ENCODE results near the gene SRD5A3. TPM values are rescaled to one million over a fixed set of nuclear protein-coding genes. Genes with fewer than 3 reads are reported as not detected.

The SRD5A3 gene
- polyA plus RNA-seq, 1 experiment, result 15.2 TPM

DNA sequence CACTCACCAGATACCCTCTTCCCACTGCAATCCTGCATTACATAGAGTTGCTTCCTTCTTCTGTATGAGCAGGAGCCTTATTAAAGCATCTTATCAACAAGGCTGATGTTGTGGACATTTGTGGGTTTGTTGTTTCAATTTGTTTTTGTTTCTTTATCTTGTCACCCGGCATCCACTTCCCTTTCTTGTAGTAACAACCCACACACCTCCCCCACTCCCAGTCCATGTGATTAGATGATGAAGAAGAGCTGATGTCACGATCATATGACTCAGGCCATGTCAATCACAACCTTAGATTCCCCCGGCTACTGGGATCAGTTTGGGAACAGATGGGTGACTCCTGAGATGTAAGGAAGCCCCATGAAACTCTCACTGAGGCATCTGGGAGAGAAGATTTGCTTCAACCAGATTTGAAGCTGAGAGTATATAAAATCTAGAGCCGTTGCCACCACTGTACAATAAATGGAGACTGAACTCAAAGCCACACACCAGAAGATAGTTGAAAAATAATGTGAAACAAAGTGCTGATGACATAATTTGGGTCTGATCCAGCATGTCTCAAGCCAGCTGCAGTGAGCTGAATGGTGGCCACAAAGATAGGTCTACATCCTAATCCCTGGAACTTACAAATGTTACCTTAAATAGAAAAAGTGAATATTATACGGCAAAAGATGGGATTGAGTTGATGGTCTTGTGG lies 34.1 kb upstream of the SRD5A3 start:
- Histone ChIP-seq H3K36me3 (ENCODE audit: control insufficient read depth, insufficient read depth, low read length) (no peaks in the 10 kb centered on the region), H3K27me3 (ENCODE audit: control insufficient read depth, insufficient read depth, low read length) (no peaks in the 10 kb centered on the region; the same call in 1 of the 2 replicates), H3K4me3 (ENCODE audit: low read depth, low read length) (no peak overlapping the region)
- DNase-seq (ENCODE audit: low read depth), result no peak
- ChIA-PET CTCF (interaction anchor here (0.5 to 4.3 kb wide), 21 partner anchors 8 to 1040 kb away, joined by 3 to 37 read pairs (median 4); partner anchors contain the start of gene SRD5A3), POLR2A (interaction anchor here (0.6 kb wide), 1 partner anchor 17 kb away, joined by 4 read pairs; no protein-coding TSS in a partner anchor)
- TF ChIP-seq, protein P1, sequence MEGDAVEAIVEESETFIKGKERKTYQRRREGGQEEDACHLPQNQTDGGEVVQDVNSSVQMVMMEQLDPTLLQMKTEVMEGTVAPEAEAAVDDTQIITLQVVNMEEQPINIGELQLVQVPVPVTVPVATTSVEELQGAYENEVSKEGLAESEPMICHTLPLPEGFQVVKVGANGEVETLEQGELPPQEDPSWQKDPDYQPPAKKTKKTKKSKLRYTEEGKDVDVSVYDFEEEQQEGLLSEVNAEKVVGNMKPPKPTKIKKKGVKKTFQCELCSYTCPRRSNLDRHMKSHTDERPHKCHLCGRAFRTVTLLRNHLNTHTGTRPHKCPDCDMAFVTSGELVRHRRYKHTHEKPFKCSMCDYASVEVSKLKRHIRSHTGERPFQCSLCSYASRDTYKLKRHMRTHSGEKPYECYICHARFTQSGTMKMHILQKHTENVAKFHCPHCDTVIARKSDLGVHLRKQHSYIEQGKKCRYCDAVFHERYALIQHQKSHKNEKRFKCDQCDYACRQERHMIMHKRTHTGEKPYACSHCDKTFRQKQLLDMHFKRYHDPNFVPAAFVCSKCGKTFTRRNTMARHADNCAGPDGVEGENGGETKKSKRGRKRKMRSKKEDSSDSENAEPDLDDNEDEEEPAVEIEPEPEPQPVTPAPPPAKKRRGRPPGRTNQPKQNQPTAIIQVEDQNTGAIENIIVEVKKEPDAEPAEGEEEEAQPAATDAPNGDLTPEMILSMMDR (IDR thresholded peaks at IDR 0.05; ENCODE audit: insufficient read depth, low read depth, low read length), result no peak

DNA sequence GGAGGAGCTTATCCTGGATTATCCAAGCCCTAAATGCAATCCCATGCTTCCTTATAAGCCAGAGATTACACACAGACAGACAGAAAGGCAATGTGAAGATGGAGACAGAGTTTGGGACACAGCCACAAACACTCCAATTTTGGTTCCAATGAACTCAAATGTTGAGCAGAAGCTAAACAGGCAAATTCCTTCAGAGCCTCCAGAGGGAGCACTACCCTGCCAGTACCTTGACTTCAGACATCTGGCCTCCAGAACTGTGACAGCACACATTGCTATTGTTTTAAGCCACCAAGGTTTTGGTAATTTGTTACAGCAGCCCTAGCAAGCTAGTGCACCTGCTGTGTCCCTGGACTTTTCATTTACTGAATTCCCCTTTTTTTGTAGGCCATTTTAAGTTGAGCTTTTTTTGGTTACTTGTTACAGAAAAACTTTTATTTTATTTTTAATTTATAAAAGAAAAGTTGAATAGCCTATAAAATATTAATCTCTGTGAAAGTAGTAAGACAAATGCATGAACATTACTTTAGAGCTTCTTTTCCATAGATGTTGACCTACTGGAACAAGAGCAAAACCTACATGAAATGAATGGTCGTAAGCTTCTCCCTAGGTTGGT lies 33.4 kb upstream of the SRD5A3 start:
- H3K4me3 ChIP-seq (ENCODE audit: low read depth, low read length), result no peak overlapping the region
- TF ChIP-seq, protein P1 (IDR thresholded peaks at IDR 0.05; ENCODE audit: insufficient read depth, low read depth, low read length), result peak; percentile 87
- CTCF ChIA-PET, result interaction anchor here (0.5 to 4.3 kb wide), 21 partner anchors 9 to 1040 kb away, joined by 3 to 37 read pairs (median 4); partner anchors contain the start of gene SRD5A3
- H3K27me3 ChIP-seq (ENCODE audit: control insufficient read depth, insufficient read depth, low read length), result peaks cover 1% of the 10 kb centered on the region; the same call in 1 of the 2 replicates
- POLR2A ChIA-PET, result interaction anchor here (0.6 kb wide), 1 partner anchor 17 kb away, joined by 4 read pairs; no protein-coding TSS in a partner anchor
- no peaks in the 10 kb centered on the region for H3K36me3 ChIP-seq (ENCODE audit: control insufficient read depth, insufficient read depth, low read length)
- DNase-seq (ENCODE audit: low read depth), result peak; percentile 9

DNA sequence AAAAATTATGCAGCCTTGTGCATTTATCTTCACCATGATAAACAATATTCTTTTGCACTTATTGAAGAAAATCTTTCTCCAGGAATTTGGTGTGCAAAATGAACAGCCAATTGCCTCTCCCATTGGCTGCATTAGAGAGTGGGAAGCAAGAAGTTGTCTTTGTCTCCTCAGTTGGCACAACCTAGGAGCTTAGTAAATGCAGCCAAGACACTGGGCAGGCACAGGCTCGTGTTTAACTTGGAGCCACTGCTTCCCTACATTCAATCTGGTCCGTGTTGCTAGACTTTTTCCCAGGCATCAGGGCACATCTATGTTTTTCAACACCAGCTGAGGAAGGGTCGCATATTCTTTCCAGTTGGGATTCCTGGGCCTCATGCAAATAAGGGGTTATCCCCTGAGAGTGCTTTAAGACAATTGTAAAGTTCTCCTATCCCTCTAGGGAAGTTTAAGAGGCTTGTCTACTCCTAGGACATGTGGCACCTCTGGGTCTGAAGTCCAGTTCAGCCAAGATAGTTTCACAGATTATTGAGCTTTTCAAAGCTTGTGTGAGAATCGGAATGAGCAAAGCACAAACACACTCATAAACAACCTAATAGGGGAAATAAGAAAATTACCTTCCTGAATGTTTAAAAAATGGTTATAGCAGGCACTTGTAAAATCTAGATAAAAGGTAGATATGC lies 31.8 kb upstream of the SRD5A3 start:
- peaks cover 7% of the 10 kb centered on the region; the same call in 1 of the 2 replicates for H3K27me3 ChIP-seq (ENCODE audit: control insufficient read depth, insufficient read depth, low read length)
- CTCF ChIA-PET, result interaction anchor here (0.6 to 4.3 kb wide), 8 partner anchors 9 to 587 kb away, joined by 3 to 37 read pairs (median 4); partner anchors contain the start of gene SRD5A3
- no peak for DNase-seq (ENCODE audit: low read depth)
- no peak overlapping the region for H3K4me3 ChIP-seq (ENCODE audit: low read depth, low read length)
- no peaks in the 10 kb centered on the region for H3K36me3 ChIP-seq (ENCODE audit: control insufficient read depth, insufficient read depth, low read length)
- POLR2A ChIA-PET, result no interaction called here
- TF ChIP-seq, protein P1 (IDR thresholded peaks at IDR 0.05; ENCODE audit: insufficient read depth, low read depth, low read length), result no peak

DNA sequence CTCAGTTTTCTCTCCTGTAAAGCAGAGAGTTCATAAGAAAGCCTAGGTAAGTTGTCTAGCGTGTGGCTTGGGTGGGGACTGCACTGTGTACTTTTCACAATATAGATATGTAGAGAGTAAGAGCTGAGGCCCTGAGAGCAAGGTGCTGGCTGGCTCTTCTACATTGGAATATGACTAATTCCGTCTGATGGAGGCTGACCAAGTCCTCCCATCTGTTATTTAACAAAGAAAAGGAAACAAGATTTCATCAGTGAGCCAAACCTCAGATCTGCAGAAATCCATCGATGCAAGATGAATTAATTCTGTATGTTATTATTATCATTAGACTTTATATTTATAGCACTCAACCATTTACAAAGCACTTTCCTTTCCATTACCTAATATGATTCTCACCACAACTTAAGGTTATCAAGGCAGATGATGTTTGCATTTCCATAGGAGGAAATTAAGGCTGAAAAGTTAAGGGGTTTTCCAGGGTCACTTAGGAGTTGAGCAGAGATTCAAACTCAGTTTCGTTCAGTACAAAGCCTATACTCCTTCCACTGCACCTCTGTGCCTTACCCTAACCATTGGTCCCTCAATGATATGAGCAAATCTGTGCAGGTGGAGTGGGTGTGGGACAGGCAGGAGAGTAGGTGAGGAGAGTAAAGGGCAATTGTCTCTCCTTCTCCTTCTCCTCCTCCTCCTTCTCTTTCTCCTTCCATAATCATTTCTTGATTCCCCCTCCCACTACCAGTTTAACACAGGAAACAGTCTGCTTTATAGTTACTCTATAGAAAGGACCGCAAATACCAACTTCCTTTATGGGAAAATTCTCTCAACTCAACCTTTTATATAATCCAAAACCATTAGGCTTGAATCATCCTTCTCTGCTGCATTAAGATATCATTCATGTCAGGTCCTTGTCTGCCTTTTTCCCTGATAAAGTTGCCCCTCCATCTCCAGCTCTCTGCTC lies 27.6 kb upstream of the SRD5A3 start:
- H3K27me3 ChIP-seq (ENCODE audit: control insufficient read depth, insufficient read depth, low read length), result peaks cover 7% of the 10 kb centered on the region; the same call in 1 of the 2 replicates
- ChIA-PET POLR2A (no interaction called here), CTCF (interaction anchor here (7.2 kb wide), 1 partner anchor 346 kb away, joined by 106 read pairs; no protein-coding TSS in a partner anchor)
- no peaks in the 10 kb centered on the region for H3K36me3 ChIP-seq (ENCODE audit: control insufficient read depth, insufficient read depth, low read length)
- no peak for DNase-seq (ENCODE audit: low read depth)
- TF ChIP-seq, protein P1 (IDR thresholded peaks at IDR 0.05; ENCODE audit: insufficient read depth, low read depth, low read length), result no peak
- no peak overlapping the region for H3K4me3 ChIP-seq (ENCODE audit: low read depth, low read length)

All from BJ (cell line).